DMS 273 (cell line): ENCODE results near the gene PPP3CA.
"Not testable (repeated sequence)": the region's sequence is repeated elsewhere in the genome, so short reads cannot be mapped to it uniquely, and the experiment has no call there.

Source experiments
- DNase-seq: peaks from one replicate; lab custom pipeline; 2025; ENCODE audit not compliant: unreplicated experiment; lab: John Stamatoyannopoulos, UW

The PPP3CA gene

DNA sequence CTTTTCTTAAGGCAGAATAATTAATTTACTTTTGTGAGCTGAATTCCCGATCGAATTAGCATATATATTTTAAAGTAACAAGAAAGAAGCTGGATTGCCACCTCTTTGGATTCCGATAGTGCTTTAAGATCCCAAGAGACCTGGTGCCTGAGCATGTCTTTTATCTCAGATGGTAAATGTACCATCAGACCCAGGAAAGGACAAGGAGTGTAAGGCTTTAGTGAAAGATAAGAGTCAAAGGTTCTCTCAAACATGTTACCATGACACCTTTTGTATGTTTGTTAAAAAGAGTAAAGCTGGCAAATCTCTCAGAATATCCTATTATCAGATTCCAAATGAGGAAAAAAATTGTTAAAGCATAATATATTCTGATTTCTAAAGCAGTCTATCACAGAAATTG, 198.8 kb downstream of the PPP3CA start:
- no peak for DNase-seq

DNA sequence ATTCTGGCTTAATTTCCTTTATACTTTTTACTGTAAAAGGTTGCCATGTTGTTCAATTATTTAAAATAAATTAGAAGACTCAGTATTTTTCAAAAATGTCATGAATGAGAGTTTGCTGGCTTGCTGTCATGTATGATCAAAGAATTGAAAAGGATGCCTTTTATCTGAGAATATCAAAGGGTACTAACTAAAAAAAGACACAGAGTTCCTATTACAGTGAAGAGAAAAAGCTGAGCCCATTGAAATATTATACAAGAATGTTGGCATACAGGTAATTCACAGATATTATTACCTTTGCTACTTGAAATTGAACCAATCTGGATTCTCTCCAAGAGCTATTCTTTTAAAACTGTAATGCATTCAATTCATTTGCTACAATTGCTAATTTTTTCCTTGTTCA, 200.0 kb downstream of the PPP3CA start:
- no peak for DNase-seq

DNA sequence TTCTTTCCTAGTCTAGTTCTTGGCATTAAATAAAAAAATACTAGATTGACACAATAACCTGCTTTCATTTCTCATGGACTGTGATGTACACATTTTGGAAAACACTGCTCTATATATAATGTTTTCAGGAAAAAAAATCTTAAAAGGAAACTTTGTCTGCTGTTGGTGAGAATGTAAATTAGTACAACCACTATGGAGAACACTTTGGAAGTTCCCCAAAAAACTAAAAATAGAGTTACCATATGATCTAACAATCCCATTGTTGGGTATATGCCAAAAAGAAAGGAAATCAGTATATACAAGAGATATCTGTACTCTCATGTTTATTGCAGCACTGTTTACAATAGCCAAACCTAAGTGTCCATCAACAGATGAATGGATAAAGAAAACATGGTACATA, 202.3 kb downstream of the PPP3CA start:
- DNase-seq: no peak

DNA sequence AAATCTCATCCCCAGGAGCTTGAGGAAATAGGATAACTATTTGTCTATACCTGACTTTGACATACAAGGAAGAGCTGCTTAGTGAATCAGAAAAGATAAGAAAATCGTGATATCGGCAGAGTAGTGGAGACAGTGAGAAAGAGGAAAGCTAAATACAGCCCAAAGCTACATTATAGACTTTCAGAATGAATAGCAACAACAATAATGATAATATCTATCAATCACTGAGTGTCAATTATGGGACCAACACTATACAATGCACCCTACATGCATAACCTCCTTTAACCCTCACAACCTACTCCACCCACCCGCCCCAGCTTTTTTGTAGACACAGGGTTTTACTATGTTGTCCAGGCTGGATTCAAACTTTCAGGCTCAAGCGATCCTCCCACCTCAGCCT, 205.1 kb downstream of the PPP3CA start:
- DNase-seq: no peak

DNA sequence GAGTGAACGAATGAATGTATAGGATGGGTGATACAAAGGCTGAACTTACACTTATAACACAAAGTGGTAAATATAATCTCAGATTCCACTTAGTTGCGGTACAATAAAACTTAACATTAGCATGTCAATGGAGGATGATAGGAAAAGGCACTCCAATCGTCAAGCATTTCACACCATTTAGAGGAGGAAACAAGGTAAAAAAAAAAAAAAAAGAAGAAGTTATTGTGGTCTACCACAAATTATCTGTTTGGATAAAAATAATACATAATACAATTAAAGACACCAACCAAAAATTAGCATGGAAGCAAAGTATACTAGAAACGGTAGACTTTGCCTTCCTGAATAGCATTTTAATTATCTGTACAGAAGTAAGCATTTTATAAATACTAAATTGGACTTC, 205.5 kb downstream of the PPP3CA start:
- DNase-seq: no peak

DNA sequence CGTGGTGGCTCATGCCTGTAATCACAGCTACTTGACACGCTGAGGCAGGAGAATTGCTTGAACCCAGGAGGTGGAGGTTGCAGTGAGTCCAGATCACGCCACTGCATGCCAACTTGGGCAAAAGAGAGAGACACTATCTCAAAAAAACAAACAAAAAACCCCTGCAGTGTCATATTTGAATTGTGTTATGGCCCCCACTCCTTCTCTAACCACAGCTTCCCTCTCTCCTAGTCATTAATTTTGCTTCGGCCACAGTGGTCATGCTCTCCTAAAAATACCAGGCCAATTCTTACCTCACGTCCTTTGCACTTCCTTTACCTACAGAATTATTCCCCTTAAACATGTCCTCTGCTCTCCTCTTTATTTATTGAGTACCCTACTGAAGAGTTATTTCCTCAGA, 206.1 kb downstream of the PPP3CA start:
- DNase-seq: no peak

DNA sequence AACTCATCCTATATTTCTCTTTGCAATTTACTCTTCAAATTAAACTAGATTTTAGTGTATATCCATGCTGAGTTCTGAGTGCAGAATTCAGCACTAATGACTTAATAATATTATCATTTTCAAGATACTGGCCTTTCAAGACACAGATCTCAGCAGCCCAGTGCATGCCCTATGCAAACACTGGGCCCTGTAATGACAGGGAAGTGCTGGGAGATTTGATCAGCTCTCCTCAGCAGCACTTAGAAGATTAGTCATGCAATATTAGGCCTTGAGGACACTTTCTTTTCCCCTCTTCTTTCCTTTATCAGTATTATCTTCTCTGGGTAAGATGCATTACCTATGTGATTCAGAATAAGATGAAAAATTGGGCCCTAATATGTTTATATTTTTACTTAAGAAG, 207.1 kb downstream of the PPP3CA start:
- DNase-seq: peak; percentile 5

DNA sequence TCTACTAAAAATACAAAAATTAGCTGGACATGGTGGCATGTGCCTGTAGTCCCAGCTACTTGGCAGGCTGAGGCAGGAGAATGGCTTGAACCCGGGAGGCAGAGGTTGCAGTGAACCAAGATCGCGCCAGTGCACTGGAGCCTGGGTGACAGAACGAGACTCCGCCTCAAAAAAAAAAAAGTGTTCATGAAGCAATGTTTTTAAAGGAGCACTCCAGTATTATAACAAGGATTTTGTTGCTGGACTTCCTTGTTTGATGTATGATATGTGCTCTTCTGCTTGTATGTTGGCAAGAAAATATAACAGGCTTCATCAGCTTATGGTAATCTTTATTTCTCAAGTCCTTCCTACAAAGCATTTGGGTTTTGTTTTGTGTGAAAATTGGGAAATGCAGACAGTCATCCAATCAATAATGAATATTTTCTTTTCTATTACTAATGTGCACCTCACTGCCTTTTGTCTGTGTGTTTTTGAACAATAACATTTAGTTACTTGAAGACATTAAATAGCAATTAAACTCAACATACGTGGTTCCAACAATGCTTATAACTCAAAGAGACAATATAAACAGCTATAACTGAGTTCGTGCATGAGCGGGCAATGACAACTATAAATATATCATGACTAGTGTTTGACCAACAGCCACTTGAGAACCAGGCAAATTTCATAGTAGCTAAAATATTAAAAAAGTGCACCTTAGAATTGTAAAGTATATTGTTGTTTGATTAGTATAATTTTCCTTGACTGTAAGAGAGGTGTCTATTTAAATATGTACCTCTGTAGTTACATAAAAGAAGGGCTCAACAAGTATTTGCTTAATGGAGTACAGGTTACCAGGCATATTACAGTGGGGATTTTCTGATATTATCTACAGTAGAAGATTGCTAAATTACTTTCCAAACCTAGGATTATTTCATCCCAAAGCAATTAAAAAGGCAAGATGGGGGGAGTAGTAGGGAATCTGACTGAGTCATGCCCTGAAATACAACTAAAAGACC, 210.7 kb downstream of the PPP3CA start:
- DNase-seq: no peak

DNA sequence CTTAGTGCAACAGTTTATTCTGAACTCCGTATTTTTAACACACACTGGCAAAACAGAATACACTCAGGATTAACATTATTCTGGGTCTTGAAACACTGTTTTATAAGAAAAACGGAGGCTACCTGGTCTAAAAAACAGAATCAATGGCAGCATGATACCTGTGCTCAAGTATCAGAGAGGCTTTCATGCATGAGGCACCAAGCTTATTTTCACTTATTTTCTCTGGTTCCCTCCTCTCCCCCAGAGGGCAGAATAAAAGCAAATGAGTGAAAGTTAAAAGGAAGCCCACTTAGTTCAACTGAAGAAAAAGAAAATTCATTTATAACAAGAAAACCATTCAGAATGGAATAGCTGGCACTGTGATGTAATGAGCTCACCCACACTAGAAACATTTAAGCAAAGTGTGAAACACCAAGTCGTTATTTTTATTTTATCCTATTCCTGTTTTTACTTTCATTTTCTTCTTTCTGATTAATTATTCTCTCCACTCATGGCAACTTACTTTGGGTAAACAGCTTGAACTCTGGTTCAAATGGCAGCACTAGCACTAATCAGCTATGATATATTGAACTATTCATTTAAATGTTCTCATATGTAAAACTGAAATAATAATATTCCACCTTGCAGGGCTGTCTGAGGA, 211.8 kb downstream of the PPP3CA start:
- DNase-seq: no peak

DNA sequence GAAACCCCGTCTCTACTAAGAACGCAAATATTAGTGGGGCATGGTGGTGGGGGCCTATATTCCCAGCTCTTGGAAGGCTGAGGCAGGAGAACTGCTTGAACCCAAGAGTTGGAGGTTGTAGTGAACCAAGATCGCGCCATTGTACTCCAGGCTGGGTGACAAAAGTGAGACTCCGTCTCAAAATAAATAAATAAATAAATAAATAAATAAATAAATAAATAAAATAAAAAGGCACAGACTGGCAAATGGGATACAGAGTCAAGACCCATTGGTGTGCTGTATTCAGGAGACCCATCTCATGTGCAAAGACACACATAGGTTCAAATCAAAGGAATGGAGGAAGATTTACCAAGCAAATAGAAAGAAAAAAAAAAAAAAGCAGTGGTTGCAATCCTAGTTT, 216.3 kb downstream of the PPP3CA start:
- not testable (repeated sequence) for DNase-seq

DNA sequence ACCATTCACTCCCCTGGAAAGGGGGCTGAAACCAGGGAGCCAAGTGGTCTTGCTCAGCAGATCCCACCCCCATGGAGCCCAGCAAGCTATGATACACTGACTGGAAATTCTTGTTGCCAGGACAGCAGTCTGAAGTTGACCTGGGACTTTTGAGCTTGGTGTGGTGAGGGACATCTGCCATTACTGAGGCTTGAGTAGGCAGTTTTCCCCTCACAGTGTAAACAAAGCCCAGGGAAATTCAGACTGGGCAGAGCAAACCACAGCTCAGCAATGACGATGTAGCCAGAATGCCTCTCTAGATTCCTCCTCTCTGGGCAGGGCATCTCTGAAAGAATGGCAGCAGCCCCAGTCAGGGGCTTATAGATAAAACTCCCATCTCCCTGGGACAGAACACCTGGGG, 218.4 kb downstream of the PPP3CA start:
- DNase-seq: not testable (repeated sequence)

DNA sequence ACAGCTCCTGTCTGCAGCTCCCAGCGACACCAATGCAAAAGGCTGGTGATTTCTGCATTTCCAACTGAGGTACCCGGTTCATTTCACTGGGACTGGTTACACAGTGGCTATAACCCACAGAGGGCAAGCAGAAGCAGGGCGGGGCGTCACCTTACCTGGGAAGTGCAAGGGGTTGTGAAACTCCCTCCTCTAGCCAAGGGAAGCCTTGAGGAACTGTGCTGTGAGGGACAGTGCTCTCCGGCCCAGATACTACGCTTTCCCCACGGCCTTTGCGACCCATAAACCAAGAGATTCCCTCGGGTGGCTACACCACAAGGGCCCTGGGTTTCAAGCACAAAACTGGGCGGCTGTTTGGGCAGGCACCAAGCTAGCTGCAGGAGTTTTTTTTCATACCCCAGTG, 218.9 kb downstream of the PPP3CA start:
- no peak for DNase-seq

DNA sequence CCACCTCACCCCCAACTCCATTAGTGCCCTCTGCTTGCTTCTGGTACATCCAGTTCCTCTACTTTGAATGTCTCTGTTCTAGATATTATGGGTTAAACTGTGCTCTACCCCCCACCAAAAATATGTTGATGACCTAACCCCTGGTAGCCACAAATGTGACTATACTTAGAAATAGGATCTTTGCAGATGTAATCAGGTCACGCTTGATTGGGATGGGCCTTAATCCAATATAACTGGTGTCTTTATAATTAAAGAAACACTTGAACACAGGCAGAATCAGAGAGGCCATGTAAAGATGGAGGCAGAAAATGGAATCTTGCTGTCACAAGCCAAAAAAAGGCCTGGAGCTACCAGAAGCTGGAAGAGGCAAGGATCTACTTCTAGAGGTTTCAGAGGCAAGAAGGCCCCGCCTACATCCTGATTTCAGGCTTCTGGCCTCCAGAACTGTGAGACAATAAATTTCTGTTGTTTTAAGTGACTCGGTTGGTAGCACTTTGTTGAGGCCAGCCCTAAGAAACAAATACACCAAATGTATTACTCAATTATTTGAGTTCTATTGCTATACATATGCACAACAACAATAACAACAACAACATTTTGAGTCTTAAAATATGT, 220.0 kb downstream of the PPP3CA start:
- no peak for DNase-seq

DNA sequence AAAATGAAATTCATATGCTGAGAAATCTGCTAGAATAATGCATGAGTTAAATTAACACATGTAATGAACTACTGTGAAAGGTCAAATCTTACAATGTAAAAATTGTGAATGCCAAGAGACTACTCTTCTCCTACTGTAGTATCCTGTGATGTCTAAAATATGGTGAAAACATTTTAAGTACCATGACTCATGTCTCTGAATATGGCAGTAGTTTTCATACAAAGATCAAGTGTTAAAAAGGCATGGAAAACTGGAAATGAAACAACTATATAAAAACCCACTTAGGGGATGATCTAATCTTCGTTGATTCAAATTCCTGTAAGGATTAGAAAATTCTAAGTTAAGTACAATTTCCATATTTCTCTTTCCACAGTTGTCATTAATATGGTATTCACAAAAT, 221.3 kb downstream of the PPP3CA start:
- DNase-seq: no peak

DNA sequence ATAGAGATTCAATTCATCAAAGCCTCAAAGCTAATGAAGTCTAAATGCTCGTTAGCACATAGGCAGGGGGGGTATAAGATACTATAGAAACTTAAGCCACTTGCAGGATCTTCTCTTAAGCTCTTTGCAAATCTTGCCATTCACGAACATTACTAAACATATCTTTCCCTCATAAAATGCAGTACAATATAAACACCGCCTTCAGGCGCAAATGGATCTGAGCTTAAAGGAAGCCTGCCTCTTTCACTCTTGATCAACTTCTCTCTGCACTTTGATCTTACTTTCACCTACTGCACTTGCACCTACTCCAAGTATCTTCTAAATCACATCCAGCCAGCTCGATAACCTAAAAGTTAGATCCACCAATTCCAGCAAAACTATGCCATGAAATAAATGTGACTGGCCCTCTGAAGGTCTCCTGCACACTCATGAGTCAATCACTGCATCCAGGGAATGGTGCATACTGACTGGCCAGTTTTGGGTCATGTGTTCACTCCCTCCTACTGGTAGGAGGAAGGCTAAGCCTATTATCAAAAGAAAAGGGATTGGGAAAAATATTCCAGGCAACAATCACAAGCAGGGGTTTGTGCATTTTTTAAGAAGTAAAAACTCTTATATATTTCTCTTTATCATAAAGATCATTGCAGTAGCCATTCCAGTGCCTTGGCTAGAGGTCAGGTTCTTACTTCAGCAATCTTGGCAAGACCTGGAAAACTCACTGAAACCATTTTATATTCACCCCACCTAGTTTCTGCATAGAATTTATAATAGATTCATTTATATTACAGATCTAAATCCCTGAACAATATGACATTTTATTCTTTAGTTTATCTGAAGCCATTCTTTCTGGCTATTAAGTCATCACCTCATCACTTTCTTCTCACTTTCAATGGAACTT, 222.0 kb downstream of the PPP3CA start:
- no peak for DNase-seq

DNA sequence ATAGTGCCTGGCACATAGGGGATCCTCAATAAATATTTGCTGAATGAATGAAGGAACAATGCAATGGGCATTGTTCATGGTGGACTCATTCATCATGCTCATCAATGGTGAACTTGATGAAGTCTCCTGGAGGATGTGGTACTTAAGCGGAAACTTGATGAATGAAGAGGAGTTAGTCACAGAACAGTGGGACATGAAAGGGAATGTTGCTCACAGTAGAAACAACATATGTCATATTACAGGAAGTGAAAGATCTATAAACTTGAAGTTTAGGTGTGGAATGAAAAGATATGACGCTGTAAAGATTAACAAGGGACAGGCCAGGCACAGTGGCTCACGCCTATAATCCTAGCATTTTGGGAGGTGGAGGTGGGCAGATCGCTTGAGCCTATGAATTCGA, 224.1 kb downstream of the PPP3CA start:
- no peak for DNase-seq

DNA sequence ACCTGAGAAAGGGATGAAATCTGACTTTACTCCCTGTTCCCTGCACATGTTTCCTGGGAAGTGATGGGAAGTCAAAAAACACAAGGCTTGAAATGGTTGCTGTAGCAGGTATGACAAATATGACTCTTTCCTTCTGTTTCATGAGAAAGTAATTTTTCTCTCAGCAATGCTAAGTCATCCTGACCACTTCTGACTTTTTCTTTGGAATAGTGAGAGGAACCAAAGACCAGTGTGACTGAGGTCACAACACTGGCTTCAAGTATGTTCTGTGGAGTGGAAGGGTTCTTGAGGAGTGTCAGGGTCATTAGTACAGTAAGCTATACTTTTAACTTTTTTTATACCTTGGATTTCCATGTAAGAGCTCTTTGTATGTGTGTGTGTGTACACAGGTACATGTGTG, 225.3 kb downstream of the PPP3CA start:
- no peak for DNase-seq

DNA sequence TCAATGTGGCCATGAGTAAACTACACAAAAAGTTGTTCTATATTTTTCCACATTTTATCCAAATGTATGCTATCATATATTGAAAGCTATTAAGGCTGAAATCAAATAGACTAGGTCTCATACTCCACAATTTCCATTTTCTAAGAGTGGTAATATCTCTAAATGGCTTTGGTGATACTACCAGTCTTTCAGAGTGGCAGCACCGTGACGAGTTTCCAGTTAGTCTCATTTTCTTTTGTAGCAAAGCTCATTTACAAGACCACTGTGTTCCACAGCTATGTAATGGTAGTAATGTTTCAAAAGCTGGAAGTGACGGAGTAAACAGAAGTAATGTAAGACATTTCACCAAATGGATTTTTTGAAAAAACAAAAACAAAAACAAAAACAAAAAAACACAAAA, 228.2 kb downstream of the PPP3CA start:
- no peak for DNase-seq

DNA sequence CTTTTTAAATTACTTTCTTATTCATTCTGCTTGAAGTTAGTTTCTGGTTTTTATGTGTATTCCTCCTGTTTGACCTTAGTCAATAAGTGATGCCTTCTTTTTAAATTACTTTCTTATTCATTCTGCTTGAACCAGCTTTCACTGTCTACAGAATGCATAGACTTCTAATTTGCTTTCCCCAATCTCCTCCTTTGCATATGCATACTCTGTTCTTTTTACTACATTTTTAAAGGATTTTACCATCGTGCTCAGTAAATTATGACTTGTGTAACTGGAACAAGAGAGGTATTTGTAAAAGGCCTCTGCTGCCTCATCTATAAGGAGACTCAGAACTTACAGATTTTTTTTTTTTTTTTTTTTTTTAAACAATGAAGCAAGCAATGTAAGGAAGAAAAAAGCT, 228.7 kb downstream of the PPP3CA start:
- no peak for DNase-seq

DNA sequence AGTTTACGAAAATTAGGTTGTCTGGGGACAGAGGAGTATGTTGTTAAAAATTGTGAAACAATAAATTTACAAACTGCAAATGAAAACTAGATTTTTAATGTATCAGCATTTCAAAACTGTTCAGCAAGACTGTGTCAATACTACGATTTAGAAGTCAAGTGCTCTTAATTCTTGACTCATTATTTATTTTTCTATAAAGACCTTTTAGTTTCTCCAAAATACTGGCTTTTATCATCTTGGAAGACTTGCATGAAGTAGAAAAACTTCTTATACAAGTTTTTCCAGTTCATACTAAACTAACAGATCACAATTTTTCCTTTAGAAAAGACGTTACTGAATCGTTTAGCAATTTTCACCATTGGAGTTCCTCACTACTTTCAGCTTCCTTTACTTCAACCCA, 231.4 kb downstream of the PPP3CA start:
- DNase-seq: no peak

DNA sequence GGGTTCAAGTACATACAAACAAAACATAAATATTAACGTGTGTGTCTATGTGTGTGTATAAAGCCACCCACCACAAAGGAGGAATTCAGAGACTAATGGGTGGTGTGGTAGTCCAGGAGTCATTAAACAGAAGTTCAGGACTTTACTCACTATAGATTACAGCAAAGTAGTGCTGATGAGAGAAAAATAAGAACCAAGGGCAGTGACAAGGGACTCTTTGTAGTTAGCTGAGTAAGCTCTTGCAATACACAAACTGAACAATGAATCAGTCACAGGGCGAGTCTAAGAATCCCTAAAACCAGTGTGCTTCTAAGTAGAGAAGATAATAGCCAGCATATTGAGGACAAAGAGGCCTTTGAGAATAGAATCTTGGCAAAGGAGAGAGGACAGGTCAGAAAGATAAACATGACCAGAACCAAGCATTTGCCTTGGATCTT, 232.4 kb downstream of the PPP3CA start:
- DNase-seq: no peak
